Measurements from ENCODE around the gene ULK1.
"Not testable (repeated sequence)": the region's sequence is repeated elsewhere in the genome, so short reads cannot be mapped to it uniquely, and the experiment has no call there.

The ULK1 gene

DNA sequence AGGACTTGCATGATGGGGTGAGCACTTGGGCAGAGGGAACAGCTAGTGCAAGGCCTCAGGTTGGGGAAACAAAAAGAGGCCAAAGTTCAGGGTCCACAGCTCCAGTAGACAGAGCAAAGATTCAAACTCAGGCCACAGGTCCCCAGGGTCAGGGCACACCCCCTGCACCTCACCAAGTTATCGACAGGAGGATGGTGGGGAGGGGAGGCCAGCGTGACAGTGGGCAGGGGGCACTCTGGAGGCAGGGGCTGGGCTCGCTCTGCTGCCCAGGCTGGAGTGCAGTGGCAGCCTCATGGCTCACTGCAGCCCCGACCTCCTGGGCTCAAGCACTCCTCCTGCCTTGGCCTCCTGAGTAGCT, 32.4 kb upstream of the ULK1 start:
- no peak for DNase-seq

DNA sequence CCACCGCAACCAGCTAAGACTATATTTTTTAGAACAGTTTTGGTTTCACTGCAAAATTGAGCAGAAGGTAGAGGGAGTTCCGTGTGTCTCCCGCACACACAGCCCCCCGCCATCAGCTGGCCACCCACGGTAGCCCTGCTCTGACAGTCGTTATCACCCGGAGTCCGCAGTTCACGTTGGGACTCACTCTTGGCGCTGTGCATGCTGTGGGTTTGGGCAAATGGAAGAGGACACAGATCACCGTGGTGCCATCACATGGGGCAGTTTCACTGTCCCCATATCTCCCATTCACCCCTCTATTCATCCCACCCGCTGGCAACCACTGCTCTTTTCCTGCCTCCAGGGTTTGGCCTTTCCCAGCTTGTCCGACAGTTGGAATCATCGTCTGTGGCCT, 31.8 kb upstream of the ULK1 start:
- no peak for DNase-seq

- no peak for DNase-seq
These were observed 31.3 kb upstream of the ULK1 start for GRCh38 chr12:131862994-131863710.

- DNase-seq: no peak
These were observed 30.6 kb upstream of the ULK1 start for GRCh38 chr12:131863711-131864396.

DNA sequence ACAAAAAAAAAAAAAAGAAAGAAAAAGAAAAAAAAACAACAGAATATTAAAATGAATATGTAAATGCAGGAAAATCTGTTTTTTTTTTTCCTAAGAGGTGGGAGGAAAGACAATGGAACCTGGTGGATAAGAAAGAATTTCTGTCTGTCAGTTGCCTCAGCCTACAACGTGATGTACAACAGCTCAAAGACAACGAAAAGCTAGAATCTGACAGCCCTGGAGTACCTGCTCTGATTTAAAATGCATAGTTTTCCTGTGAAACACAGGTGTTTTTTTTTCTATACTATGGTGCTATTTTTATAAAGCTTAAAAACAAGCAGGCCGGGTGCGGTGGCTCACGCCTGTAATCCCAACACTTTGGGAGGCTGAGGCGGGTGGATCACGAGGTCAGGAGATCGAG, 30.0 kb upstream of the ULK1 start:
- DNase-seq: no peak

GRCh38 chr12:131865180-131865875, 29.1 kb upstream of the ULK1 start:
- DNase-seq: no peak

- no peak for DNase-seq
These were observed 27.0 kb upstream of the ULK1 start for GRCh38 chr12:131867471-131867870.

DNA sequence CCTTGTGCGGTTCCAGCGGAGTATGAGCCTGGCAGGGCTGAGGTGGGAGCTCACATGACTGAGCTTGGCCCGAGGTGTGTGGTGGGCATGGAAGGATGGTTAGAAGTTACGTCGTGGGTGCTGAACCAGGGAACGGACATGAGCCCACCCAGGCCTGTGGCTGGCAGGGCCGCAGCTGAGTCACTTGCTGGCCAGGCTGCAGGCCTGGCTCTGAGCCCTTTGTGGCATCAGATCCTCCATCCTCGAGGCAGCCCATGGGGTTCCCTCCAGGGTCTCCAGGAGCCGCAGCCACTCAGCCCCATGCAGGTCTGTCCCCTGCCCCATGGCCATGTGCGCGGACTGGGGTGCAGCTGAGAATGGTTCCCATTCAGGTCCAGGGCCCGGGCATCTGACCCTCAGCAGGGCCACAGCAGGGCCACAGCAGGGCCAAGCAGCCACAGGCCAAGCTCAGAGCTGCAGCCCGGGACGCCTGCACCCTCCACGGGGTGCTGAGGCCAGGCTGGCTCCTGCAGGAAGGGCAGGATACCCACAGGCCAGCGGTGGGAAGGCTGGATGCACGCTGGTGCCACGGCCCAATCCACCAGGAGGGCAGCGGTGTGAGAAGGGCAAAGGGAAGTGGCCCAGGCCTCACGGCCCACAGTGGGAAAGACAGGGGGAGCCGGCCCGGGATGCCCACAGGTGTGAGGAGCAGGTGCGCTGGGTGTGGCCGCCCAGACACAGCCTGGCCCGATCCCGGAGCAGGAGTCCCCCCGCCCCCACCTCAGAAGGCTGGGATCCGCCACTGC, 26.3 kb upstream of the ULK1 start:
- no peak for DNase-seq

DNA sequence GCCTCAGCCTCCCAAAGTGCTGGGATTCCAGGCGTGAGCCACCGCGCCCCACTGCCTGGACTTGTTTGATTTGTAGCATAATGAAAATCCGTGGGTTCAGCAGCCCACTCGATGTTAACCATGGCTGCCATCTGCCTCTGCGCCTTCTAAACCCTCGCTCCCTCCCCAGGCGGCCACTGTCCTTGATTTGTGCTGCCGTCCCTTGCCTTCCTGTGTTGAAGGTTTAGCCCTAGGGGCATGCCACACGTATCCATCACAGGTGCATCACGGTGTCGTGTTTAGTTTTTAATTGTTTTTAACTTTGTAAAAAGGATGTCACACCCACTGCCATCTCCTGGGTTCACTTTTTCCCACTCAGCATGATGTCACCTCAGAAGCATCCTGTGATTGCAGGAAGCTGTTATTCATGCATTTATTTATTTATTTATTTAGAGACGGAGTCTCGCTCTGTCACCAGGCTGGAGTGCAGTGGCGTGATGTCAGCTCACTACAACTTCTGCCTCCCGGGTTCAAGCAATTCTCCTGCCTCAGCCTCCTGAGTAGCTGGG, 24.5 kb upstream of the ULK1 start:
- no peak for DNase-seq

DNA sequence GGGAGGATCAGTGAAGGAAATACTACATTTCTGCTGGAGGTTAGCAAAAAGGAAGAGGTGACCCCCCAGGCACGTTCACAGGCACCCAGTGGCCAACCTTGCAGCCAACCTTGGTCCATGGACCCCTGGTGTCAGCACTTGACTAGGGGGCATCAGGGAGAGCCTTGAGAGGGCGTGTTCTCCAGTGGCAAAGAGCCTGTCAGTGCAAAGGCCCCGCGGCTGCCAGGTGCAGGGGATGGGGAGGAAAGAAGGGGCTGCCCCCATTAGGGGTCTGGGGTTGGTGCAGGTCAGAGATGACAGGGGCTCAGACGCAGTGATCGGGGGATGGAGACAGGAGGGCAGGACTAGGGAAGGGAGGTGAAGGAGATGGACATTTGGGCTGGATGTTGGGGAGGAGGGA, 22.7 kb upstream of the ULK1 start:
- DNase-seq: no peak

- DNase-seq: no peak
These were observed 22.0 kb upstream of the ULK1 start for GRCh38 chr12:131872154-131873051.

- no peak for DNase-seq
These were observed 21.1 kb upstream of the ULK1 start for GRCh38 chr12:131873293-131873692.

DNA sequence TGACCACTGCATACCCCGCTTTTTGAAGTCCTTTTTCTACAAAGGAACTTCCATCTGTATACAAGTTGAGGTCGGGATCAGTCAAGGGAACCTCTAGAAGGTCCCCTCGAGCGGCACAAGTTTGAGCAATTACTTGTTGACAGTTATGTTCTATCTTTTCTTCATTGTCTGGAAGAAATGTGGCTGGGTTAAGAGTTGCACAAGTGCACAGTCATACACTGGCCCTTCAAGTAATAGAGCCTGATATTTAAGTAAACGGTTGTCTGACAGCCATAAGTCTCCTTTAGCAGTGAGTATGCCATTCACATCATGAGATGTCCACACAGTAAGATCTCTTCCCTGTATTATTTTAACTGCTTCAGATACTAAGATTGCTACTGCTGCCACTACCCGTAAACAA, 19.4 kb upstream of the ULK1 start:
- not testable (repeated sequence) for DNase-seq

DNA sequence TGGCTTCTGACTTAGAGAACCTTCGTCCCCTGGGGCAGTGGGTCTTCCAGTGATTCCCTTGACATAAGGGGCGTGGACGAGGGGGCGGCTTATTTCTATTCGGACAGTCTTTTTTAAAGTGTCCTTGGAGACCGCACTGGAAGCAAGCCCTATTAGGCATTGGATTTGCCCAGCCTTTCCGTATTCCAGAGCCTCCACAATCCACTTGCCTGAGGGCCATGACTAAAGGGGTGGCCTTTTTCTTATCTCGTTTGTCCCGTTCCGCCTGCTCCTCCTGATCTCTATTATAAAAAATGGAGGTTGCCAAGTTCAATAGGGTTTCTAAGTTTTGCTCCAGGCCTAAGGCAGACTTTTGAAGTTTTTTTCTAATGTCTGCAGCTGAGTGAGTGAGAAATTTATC, 17.2 kb upstream of the ULK1 start:
- not testable (repeated sequence) for DNase-seq

DNA sequence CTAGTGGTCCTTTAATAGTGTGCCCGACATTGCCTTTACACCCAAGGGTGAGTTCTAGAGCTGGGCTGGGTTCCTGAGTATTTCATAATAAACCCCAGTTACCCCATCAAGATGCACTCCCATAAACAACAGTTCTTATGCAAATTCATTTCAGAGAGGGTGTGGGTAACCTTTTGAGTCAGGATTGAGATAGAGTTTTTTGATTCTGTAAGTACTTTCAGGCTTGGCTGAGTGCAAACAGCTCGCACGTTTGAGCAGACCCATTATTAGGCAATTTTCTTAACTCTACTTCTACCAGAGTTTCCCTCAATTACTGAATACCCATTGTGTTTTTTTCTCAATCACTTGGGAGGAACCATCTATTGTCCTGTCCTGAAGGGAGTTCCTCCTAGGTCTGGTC, 16.0 kb upstream of the ULK1 start:
- not testable (repeated sequence) for DNase-seq

DNA sequence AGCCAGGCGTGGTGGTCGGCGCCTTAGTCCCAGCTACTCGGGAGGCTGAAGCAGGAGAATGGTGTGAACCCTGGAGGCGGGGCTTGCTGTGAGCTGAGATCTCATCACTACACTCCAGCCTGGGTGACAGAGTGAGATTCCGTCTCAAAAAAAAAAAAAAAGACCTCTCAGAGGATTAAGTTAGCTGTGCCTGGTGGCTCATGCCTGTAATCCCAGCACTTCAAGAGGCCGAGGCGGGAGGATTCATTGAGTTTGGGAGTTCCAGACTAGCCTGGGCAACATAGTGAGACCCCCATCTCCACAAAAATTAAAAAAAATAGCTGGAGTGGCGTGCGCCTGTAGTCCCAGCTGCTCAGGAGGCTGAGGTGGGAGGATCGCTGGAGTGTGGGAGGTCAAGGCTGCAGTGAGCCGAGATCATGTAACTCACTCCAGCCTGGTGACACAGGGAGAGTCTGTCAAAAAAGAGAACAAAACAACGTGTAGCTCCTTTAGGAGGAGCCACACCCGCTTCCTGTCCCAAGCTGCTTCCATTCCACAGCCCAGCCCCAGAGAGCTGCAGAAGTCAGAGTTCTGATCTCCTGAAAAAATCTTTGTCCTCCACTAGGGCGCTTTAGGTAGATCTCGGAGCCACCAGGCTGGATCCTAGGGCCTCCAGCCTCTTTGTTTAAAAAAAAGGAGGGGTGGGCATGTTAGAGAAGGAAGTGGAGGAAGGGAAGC, 11.5 kb upstream of the ULK1 start:
- no peak for DNase-seq

DNA sequence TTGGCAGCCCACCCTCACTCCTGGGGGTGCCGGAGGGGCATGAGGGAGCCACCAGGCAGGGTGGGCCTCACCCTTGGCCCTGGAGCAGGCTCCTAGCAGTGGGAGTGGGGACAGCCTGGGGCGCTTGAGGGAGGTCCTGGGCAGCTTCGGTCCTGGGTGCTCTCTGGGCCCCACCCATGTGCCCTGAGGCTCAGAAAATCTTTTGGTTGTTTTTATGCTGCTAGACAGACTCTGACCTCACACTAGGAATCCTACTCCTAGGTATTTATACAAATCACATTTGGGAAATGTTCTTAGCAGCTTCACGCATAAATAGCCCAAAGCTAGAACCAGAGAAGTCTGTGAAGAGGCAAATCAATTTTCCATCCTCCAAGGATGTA, 10.9 kb upstream of the ULK1 start:
- no peak for DNase-seq

DNA sequence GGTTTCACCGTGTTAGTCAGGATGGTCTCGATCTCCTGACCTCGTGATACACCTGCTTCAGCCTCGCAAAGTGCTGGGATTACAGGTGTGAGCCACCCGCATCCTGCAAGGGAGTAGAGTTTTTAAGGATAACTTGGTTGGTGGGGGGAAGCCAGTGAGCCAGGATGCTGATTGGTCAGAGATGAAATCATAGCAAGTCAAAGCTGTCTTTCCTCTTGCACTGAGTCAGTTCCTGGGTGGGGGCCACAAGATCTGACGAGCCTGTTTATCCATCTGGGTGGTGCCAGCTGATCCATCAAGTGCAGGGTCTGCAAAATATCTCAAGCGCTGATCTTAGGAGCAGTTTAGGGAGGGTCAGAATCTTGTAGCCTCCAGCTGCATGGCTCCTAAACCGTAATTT, 9.3 kb upstream of the ULK1 start:
- not testable (repeated sequence) for DNase-seq

- DNase-seq: no peak
These were observed 8.8 kb upstream of the ULK1 start for GRCh38 chr12:131885543-131886057.

- not testable (repeated sequence) for DNase-seq
These were observed 2.7 kb upstream of the ULK1 start for GRCh38 chr12:131891722-131892121.

Data from activated CD8-positive, alpha-beta memory T cell treated with anti-CD3 and anti-CD28 coated beads, Interleukin-2, amount 50 U/mL, for 48 hours (primary cell).